Left kidney (tissue), 8 donors: Measurements from ENCODE around the gene OR10A4. TPM values are rescaled to one million over a fixed set of nuclear protein-coding genes. Genes with fewer than 3 reads are reported as not detected.
"Not testable (repeated sequence)": the region's sequence is repeated elsewhere in the genome, so short reads cannot be mapped to it uniquely, and the experiment has no call there.

Experiments
- DNase-seq: peaks from one replicate; pipeline ENCODE4 v3.0.0-alpha.2; 2013
- long read RNA-seq, 8 donors: transcript quantifications; one replicate each; lab custom pipeline, GENCODE V29; 2026
- polyA plus RNA-seq: library from polyadenylated mRNA; unstranded; fragments of 120-200 nt; gene quantifications from one replicate; pipeline ENCODE4 v1.2.1, GENCODE V29; 2013; ENCODE audit not compliant: insufficient read length

Gene OR10A4, protein sequence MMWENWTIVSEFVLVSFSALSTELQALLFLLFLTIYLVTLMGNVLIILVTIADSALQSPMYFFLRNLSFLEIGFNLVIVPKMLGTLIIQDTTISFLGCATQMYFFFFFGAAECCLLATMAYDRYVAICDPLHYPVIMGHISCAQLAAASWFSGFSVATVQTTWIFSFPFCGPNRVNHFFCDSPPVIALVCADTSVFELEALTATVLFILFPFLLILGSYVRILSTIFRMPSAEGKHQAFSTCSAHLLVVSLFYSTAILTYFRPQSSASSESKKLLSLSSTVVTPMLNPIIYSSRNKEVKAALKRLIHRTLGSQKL
- not detected for polyA plus RNA-seq
- long read RNA-seq, donor 1 = 0 reads
- long read RNA-seq, donor 2 = 0 reads
- long read RNA-seq, donor 3 = 0 reads
- long read RNA-seq, donor 4 = 0 reads
- long read RNA-seq, donor 5 = 0 reads
- long read RNA-seq, donor 6 = 0 reads
- long read RNA-seq, donor 7 = 0 reads
- long read RNA-seq, donor 8 = 0 reads

- DNase-seq = no peak
These were observed at the start of gene OR10A4 for GRCh38 chr11:6876325-6876724. TSS of gene OR10A4 (plus strand) at chr11:6876625. CDS start at chr11:6876648, 23 bp downstream.

- DNase-seq = no peak
These were observed 48.3 kb upstream of the OR10A4 start for GRCh38 chr11:6828103-6828502.

DNA sequence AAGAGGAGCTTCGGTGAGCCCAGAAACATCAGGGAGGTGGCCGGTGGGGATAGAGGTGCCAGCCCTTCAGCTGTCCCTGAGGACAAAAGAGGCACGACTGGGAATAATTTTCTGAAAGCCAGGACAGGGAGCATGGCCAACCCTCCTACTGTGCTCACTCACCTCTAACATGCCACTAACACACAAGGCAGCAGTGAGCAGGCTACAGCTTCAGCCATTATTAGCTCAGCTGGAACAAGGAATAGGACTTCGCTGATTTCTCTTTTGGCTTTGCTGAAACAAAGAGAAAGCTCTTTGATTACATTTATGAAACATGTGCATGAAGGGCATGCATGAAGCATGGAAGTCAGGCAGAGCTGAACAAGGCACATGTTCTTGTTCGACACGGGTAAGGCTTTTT lies 43.1 kb upstream of the OR10A4 start:
- no peak for DNase-seq

GRCh38 chr11:6834021-6834420 lies 42.4 kb upstream of the OR10A4 start:
- DNase-seq = no peak

DNA sequence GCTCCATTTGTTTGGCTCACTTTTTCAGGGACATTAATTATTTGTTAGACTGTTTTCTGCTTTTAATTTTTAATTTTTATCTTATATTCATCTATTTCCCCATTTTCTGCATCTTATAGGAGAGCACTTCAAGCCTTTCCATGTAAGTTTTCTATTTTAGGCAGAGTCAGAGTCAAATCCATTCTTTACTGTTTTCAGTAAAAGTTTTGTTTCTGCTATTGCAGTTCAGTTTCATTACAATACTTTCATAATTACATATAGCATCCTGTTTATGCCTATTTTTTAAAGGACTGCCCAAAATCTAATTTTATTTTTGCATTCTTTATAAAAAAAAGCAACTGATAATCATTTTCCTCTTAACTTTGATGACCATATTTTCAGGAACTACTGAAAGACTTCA lies 34.7 kb upstream of the OR10A4 start:
- DNase-seq = no peak

GRCh38 chr11:6843670-6844069 lies 32.8 kb upstream of the OR10A4 start:
- DNase-seq = no peak

DNA sequence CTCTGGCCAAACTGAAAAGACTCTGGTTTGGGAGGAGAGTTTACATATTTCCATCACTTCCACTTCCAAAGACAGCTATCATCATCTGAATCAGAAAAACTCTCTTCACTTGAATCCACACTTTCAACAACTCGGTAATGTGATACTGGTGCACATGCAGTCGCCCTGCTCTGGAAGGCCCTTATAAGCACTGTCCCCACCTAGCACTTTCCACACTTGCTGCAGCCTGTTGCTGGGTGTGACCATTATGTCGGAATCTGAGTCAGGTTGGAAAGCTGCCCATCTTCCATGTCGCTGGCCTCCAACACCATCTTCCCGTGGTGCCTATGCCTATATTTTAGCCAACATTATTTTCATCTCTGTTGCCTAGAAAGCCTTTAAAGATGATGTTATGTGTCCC lies 32.1 kb upstream of the OR10A4 start:
- DNase-seq = no peak

- no peak for DNase-seq
These were observed 31.0 kb upstream of the OR10A4 start, which contains the start of gene OR10A5 for GRCh38 chr11:6845383-6845782. TSS of gene OR10A5 (plus strand) at chr11:6845683. CDS start at chr11:6845683, 0 bp downstream.

- no peak for DNase-seq
These were observed 25.9 kb upstream of the OR10A4 start for GRCh38 chr11:6850526-6850925.

DNA sequence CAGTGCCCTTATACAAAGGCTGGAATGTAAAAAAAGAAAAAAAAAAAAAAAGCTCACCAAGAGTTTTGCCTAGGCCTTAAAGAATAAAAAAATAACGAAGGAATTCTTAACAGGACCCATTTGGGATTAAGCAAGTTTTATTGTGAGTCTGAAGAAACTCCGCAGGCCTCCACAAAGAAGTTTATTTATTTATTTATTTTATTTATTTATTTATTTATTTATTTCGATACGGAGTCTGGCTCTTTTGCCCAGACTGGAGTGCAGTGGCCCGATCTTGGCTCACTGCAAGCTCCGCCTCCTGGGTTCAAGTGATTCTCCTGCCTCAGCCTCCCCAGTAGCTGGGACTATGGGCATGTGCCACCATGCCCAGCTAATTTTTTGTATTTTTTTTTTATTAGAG lies 21.6 kb upstream of the OR10A4 start:
- not testable (repeated sequence) for DNase-seq

DNA sequence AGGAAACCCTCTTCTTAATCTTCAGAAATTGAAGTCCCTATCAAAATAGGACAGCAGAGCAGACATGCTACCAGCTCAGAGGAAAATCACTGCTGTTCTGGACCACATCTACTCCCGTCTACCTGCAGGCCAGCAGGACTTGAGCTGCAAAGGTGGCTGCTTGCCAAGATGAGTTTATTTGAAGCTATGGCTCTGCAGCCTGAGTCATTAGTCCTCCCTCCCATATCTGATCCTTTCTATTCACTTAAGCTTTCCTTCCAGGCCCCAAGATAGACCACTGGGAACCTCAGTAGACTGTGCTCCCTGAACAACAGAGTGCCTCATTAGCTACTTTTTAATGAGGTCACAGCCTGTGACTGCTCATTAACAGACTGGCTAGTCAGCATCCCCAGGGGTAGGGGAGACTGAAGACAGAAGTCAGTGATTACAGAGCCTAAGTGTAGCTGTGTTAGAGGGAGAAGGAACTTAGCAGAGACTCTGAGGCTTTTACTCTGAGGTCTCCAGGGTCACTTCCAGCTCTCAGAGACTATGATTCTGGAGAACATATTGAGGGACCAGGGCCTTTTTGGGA lies 20.4 kb upstream of the OR10A4 start:
- no peak for DNase-seq

DNA sequence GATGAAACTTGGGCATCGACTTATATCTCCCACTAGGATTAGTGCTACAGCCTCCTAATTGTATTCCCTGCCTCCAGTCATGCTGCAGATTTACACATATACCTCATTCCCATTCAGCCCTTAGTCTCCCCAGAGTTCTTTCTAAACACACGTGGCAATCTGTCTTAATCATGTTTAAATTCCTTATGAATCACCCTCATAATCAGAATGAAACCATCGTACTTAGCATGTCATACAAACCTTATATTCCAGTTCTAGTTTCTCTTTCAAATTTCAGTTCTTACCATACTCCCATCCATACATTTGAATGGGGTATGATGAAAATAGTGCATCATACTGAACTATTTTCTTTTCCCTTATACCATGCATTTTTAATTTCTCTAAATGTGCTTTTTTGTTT lies 19.6 kb upstream of the OR10A4 start:
- no peak for DNase-seq

DNA sequence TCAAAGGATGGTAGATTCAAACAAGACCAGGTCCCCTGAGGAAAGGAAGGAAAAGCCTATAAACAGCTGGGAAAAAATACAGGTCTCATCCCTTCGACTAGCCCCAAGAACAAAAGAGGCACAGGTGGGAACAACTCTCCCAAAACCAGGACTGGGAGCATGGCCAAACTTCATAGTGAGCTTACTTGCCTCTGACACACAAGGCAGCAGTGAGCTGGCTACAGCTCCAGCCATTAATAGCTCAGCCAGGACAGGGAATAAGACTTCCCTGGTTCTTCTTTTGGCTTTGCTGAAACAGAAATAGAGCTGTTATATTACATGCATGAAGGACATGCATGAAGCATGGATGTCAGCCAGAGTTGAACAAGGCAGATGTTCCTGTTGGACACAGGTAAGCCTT lies 13.5 kb upstream of the OR10A4 start, which contains the start of gene OR10A2:
Gene OR10A2 (plus strand): TSS at position 97 of the 400 bp plus-strand sequence. CDS start 6,698 bp downstream, outside the sequence.
- no peak for DNase-seq

- no peak for DNase-seq
These were observed 12.0 kb upstream of the OR10A4 start for GRCh38 chr11:6864438-6864837.

DNA sequence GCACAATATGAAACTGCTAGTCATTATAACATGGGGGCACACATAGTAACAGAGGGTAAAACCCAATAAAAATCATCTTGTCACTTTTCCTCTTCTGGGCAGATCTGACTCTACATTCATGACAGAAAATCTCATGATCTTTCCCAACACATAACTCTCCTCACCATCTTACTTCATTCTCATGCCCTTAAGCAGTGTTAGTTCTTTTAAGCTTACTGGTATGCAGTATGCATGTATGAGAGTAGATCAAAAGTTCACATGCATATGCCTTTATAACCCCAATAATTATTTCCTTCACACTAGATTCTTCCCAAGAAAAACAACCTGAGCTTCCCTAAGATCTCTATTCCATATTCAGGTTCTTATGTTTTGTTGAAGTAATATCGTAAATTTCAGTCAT lies 5.1 kb upstream of the OR10A4 start:
- no peak for DNase-seq

- DNase-seq = no peak
These were observed 664 bp upstream of the OR10A4 start for GRCh38 chr11:6875761-6876160.

GRCh38 chr11:6876914-6877313 lies 489 bp downstream of the OR10A4 start:
- no peak for DNase-seq

DNA sequence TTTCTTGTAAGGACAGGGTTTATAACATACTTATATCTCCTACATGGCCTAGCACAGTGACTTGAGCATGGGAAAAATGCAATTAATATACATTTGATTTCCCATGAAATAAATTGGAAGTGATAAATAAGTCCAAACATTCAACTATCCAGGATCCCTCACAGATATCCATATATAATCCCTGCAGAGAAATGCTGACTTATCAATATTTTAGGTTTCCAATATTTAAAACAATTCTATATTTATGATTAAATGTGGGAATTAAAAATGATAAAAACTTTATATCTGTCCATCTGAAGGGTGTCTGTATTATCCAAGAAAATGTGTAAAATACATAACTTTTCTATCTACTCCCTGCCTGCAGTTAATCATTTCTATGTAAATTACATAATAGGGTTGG lies 6.3 kb downstream of the OR10A4 start:
- DNase-seq = no peak

DNA sequence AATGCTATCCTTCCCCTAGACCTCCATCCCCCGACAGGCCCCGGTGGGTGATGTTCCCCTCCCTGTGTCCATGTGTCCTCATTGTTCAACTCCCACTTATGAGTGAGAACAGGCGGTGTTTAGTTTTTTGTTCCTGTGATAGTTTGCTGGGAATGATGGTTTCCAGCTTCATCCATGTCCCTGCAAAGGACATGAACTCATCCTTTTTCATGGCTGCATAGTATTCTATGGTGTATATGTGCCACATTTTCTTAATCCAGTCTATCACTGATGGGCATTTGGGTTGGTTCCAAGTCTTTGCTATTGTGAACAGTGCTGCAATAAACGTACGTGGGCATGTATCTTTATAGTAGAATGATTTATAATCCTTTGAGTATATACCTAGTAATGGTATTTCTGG lies 11.3 kb downstream of the OR10A4 start:
- DNase-seq = not testable (repeated sequence)

DNA sequence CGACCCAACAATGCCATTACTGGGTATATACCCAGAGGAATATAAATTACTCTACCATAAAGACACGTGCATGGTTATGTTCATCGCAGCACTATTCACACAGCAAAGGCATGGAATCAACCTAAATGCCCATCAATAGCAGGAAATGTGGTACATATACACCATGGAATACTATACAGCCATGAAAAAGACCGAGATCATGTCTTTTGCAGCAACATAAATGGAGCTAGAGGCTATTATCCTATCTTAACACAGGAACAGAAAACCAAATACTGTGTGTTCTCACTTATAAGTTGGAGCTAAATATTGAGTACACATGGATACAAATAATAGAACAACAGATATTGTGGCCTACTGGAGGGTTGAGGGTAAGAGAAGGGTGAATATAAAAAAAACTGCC lies 12.4 kb downstream of the OR10A4 start:
- no peak for DNase-seq

DNA sequence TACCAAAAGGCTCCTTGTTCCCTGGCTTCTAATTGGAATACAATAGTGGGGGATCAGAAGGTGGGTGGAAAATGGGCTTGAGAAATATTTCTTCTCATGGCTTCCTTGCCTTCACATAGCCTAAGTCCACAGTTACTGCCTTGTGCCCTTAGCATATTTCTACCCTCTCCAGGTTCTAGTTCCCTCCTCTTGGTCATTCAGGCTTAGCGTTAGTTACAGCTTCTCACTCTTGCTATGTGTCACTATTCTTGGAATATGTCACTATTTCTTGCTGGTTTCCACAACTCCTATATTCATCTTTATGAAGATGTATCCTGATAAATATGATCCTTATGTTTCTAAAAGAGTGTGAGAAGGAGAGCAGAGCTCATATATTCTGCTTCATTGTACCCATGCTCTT lies 13.4 kb downstream of the OR10A4 start:
- DNase-seq = no peak

DNA sequence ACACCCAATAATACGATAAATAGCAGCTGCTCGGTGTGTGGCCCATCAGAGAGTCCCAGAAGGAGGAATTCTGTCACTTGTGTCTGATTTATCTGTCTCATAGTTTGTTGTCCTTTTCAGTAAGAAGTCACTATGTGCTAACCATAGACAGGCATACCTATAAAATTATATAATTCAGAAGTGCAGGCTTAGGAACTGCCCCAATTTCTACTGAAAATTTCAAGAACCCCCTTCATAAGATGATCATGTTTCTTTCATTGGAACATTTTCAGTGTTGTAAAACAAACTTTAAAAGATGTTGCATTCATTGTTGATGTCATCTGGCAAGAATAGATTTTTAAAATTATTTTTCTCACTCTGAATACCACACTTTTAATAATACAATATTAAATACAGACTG lies 16.0 kb downstream of the OR10A4 start, which contains the start of gene OR2D2:
Gene OR2D2 (minus strand): TSS at position 101 of the 400 bp plus-strand sequence. CDS start 0 bp downstream, at position 101.
- DNase-seq = no peak

GRCh38 chr11:6894097-6894496 lies 17.7 kb downstream of the OR10A4 start:
- DNase-seq = no peak
